CD4-positive, alpha-beta T cell (primary cell): Measurements from ENCODE around the gene FLT4. TPM values are rescaled to one million over a fixed set of nuclear protein-coding genes. Genes with fewer than 3 reads are reported as not detected.

Source experiments
- ATAC-seq: fragments of 200-7000 bp; cut with Tn5 transposase; one replicate; pipeline ENCODE4 v1.10.0; 2022; ENCODE audit warnings: mild to moderate bottlenecking; ENCODE audit not compliant: poor library complexity
- CTCF ChIA-PET: fragments of 350-600 bp; sonication (Branson Sonifier 250); formaldehyde crosslinking; loops from one replicate; lab custom pipeline; 2021; ENCODE audit warnings: antibody characterized with exemption, inconsistent platforms; lab: Charles Lee
- POLR2A ChIA-PET: fragments of 350-600 bp; sonication (Branson Sonifier 250); formaldehyde crosslinking; loops from one replicate; lab custom pipeline; 2021; ENCODE audit warnings: antibody characterized with exemption, inconsistent platforms; lab: Charles Lee
- DNase-seq, 14 experiments: peaks; one replicate each; pipeline ENCODE4 v3.0.0-alpha.2; 2013 to 2020; ENCODE audit warnings: mixed read lengths in 2 of 14
- H3K27ac ChIP-seq, 2 donors: one replicate each; pipeline versions ENCODE4 v1.5.1 to v1.7.0; 2013; ENCODE audit warnings: low read length in 2 of 2, low read depth in 1 of 2, mild to moderate bottlenecking in 1 of 2
- H3K27me3 ChIP-seq, 2 experiments: 1 replicate in 1 of 2; 2 replicates in 1 of 2; pipeline versions ENCODE4 v1.6.1 to v1.7.0; 2013; ENCODE audit warnings: low read length in 2 of 2, control low read depth in 1 of 2, mild to moderate bottlenecking in 1 of 2, moderate library complexity in 1 of 2; ENCODE audit not compliant: insufficient read depth in 2 of 2, control insufficient read depth in 1 of 2
- H3K36me3 ChIP-seq: one replicate; pipeline ENCODE4 v1.6.1; 2013; ENCODE audit warnings: low read length, control low read depth; ENCODE audit not compliant: insufficient read depth
- H3K4me1 ChIP-seq: one replicate; pipeline ENCODE4 v1.6.1; 2013; ENCODE audit warnings: low read length, control low read depth; ENCODE audit not compliant: insufficient read depth
- H3K4me3 ChIP-seq: one replicate; pipeline ENCODE4 v1.5.1; 2013; ENCODE audit warnings: mild to moderate bottlenecking, low read length, moderate library complexity
- H3K9me3 ChIP-seq, 2 experiments: 1 replicate in 1 of 2; 2 replicates in 1 of 2; pipeline versions ENCODE4 v1.6.1 to v1.7.0; 2013; ENCODE audit warnings: low read length in 2 of 2, mild to moderate bottlenecking in 2 of 2, control low read depth in 1 of 2, moderate library complexity in 1 of 2; ENCODE audit not compliant: control insufficient read depth in 1 of 2, insufficient read depth in 1 of 2
- H3K27ac Mint-ChIP-seq: one replicate; pipeline ENCODE4 v1.8.0; 2020; ENCODE audit warnings: mixed read lengths
- H3K27me3 Mint-ChIP-seq: one replicate; pipeline ENCODE4 v1.8.0; 2021; ENCODE audit warnings: mixed read lengths
- H3K36me3 Mint-ChIP-seq: one replicate; pipeline ENCODE4 v1.8.0; 2021; ENCODE audit warnings: low read depth, mixed read lengths
- H3K4me1 Mint-ChIP-seq: one replicate; pipeline ENCODE4 v1.8.0; 2021; ENCODE audit warnings: low read depth, mixed read lengths
- H3K4me3 Mint-ChIP-seq: one replicate; pipeline ENCODE4 v1.8.0; 2020; ENCODE audit warnings: mild to moderate bottlenecking, mixed read lengths
- H3K9me3 Mint-ChIP-seq: one replicate; pipeline ENCODE4 v1.8.0; 2020; ENCODE audit warnings: mixed read lengths
- intact Hi-C, 2 experiments: fragments of 100-400 bp; cut with DNase I in 1 of 2; cut with micrococcal nuclease in 1 of 2; formaldehyde crosslinking; loops; one replicate each; pipeline versions ENCODE4 v1.15.1 to v1.9.0; 2023 to 2025; cut with DNase I, micrococcal nuclease
- total RNA-seq, 174 experiments: library from RNA in 2 of 174; stranded (reverse) in 2 of 174; gene quantifications; one replicate each; pipeline ENCODE4 v1.2.3 and lab custom pipeline; 2021 to 2026
- TF ChIP-seq, protein P1 (sequence below): fragments of 200-600 bp; IDR thresholded peaks from one replicate; pipeline ENCODE4 v1.8.0; 2022; ENCODE audit warnings: antibody characterized with exemption, mild to moderate bottlenecking

FLT4 gene
- total RNA-seq, 2 experiments from 2014 or later, result 2.3 to 2.5 TPM

GRCh38 chr5:180586204-180586603, 63.2 kb downstream of the FLT4 start:
- Mint-ChIP-seq H3K27ac (no peak overlapping the region), H3K36me3 (no peaks in the 10 kb centered on the region), H3K4me1 (peaks cover 5% of the 10 kb centered on the region), H3K9me3 (peaks cover 5% of the 10 kb centered on the region), H3K27me3 (peaks cover 26% of the 10 kb centered on the region), H3K4me3 (no peak overlapping the region)
- intact Hi-C loops, result no loop called here
- ChIA-PET CTCF (no interaction called here), POLR2A (no interaction called here)
- TF ChIP-seq, protein P1, sequence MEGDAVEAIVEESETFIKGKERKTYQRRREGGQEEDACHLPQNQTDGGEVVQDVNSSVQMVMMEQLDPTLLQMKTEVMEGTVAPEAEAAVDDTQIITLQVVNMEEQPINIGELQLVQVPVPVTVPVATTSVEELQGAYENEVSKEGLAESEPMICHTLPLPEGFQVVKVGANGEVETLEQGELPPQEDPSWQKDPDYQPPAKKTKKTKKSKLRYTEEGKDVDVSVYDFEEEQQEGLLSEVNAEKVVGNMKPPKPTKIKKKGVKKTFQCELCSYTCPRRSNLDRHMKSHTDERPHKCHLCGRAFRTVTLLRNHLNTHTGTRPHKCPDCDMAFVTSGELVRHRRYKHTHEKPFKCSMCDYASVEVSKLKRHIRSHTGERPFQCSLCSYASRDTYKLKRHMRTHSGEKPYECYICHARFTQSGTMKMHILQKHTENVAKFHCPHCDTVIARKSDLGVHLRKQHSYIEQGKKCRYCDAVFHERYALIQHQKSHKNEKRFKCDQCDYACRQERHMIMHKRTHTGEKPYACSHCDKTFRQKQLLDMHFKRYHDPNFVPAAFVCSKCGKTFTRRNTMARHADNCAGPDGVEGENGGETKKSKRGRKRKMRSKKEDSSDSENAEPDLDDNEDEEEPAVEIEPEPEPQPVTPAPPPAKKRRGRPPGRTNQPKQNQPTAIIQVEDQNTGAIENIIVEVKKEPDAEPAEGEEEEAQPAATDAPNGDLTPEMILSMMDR, result no peak
- ATAC-seq, result no peak
- H3K36me3 ChIP-seq, result no peaks in the 10 kb centered on the region
- DNase-seq, result no peak
- H3K4me1 ChIP-seq, result peaks cover 11% of the 10 kb centered on the region
- no peak overlapping the region for H3K4me3 ChIP-seq
- H3K27me3 ChIP-seq, result peaks cover 12 to 28% of the 10 kb centered on the region in 2 experiments
- H3K9me3 ChIP-seq, result peaks cover 0 to 8% of the 10 kb centered on the region in 2 experiments
- H3K27ac ChIP-seq, result no peak overlapping the region

- no peaks in the 10 kb centered on the region for H3K4me1 Mint-ChIP-seq
- Histone ChIP-seq H3K9me3 (peaks cover 0 to 8% of the 10 kb centered on the region in 2 experiments), H3K4me1 (no peaks in the 10 kb centered on the region), H3K4me3 (no peak overlapping the region), H3K27ac (no peak overlapping the region), H3K27me3 (peaks cover 4 to 5% of the 10 kb centered on the region in 2 experiments), H3K36me3 (no peaks in the 10 kb centered on the region)
- no peaks in the 10 kb centered on the region for H3K36me3 Mint-ChIP-seq
- ChIA-PET POLR2A (no interaction called here), CTCF (no interaction called here)
- TF ChIP-seq, protein P1, result no peak
- peaks cover 18% of the 10 kb centered on the region for H3K27me3 Mint-ChIP-seq
- no peak overlapping the region for H3K4me3 Mint-ChIP-seq
- H3K9me3 Mint-ChIP-seq, result peaks cover 5% of the 10 kb centered on the region
- ATAC-seq (no peak), DNase-seq (no peak)
- intact Hi-C loops, result no loop called here
- no peak overlapping the region for H3K27ac Mint-ChIP-seq
Measured at GRCh38 chr5:180583738-180584137, 65.7 kb downstream of the FLT4 start.

GRCh38 chr5:180580681-180581080, 68.7 kb downstream of the FLT4 start:
- Histone ChIP-seq H3K36me3 (peaks cover 11% of the 10 kb centered on the region), H3K9me3 (peaks cover 0 to 8% of the 10 kb centered on the region in 2 experiments), H3K27me3 (no peaks in the 10 kb centered on the region), H3K27ac (no peak overlapping the region), H3K4me1 (no peaks in the 10 kb centered on the region), H3K4me3 (no peak overlapping the region)
- no peak for ATAC-seq
- no peaks in the 10 kb centered on the region for H3K27me3 Mint-ChIP-seq
- peaks cover 5% of the 10 kb centered on the region for H3K9me3 Mint-ChIP-seq
- H3K4me1 Mint-ChIP-seq, result no peaks in the 10 kb centered on the region
- intact Hi-C loops, result no loop called here
- peaks cover 21% of the 10 kb centered on the region for H3K36me3 Mint-ChIP-seq
- POLR2A ChIA-PET, result no interaction called here
- H3K27ac Mint-ChIP-seq, result no peak overlapping the region
- no peak for DNase-seq
- TF ChIP-seq, protein P1, result no peak
- CTCF ChIA-PET, result no interaction called here
- no peak overlapping the region for H3K4me3 Mint-ChIP-seq
